ENCODE results near the gene FRMD5.

FRMD5 gene

DNA sequence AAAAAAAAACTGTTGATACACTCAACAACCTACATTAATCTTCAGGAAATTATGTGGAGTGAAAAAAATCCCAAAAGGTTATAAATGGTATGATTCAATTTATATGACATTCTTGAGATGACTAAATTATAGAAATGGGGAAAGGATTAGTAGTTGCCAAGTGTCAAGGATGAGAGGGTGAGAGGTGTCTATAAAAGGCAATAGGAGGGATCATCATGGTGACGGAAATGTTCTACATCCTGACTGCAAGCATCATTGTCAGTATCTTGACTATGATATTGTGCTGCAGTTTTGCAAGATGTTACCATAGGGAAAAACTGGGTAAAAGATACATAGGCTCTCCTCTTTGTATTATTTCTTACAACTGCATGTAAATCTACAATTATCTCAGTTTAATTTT lies 125.6 kb downstream of the FRMD5 start:
- H2AK5ac ChIP-seq (ENCODE audit: low read length, severe bottlenecking) = no peak overlapping the region
- H2BK5ac ChIP-seq (ENCODE audit: low read depth, low read length, poor library complexity, severe bottlenecking) = no peak overlapping the region
- no peak overlapping the region for H3K23ac ChIP-seq (ENCODE audit: low read length in 2 of 2)
- 94% methylated on average over 1 of the region's 1 CpG for WGBS
- no peaks in the 10 kb centered on the region for H3K36me3 ChIP-seq (ENCODE audit: control insufficient read depth in 1 of 2, insufficient read depth in 2 of 2, low read depth in 1 of 2, low read length in 2 of 2)
- no peak overlapping the region for H3K9ac ChIP-seq (ENCODE audit: low read length)
- peaks cover 7% of the 10 kb centered on the region for H3K79me1 ChIP-seq (replicated peaks; ENCODE audit: low read length, poor library complexity, severe bottlenecking)
- no peak overlapping the region for H3K14ac ChIP-seq (ENCODE audit: low read length in 2 of 2)
- no peak for DNase-seq
- H2BK15ac ChIP-seq (ENCODE audit: low read depth, poor library complexity, severe bottlenecking) = no peak overlapping the region
- H2BK12ac ChIP-seq (ENCODE audit: low read length in 2 of 2) = no peak overlapping the region
- H2BK120ac ChIP-seq (ENCODE audit: low read depth, low read length) = no peak overlapping the region
- no peaks in the 10 kb centered on the region for H3K4me1 ChIP-seq (ENCODE audit: control insufficient read depth, insufficient read depth, low read depth, low read length)
- no peaks in the 10 kb centered on the region for H3K27me3 ChIP-seq (ENCODE audit: control insufficient read depth in 1 of 2, insufficient read depth in 1 of 2, low read length in 2 of 2)
- no peak overlapping the region for H3K4ac ChIP-seq (ENCODE audit: low read depth in 1 of 2, low read length in 2 of 2)
- H3K27ac ChIP-seq (ENCODE audit: low read length, poor library complexity, severe bottlenecking) = no peak overlapping the region
- no peak overlapping the region for H4K91ac ChIP-seq (ENCODE audit: low read length)
- H3K18ac ChIP-seq (ENCODE audit: low read depth in 1 of 2, low read length in 2 of 2) = no peak overlapping the region
- H2AFZ ChIP-seq (ENCODE audit: low read depth, low read length) = no peak overlapping the region
- no peak overlapping the region for H4K8ac ChIP-seq (ENCODE audit: low read length)
- no peak overlapping the region for H3K4me2 ChIP-seq (ENCODE audit: low read length, poor library complexity, severe bottlenecking)
- H3K4me3 ChIP-seq (ENCODE audit: insufficient read depth in 1 of 2, low read depth in 1 of 2, low read length in 2 of 2) = no peak overlapping the region
- no peaks in the 10 kb centered on the region for H3K9me3 ChIP-seq (ENCODE audit: control insufficient read depth, low read length)

DNA sequence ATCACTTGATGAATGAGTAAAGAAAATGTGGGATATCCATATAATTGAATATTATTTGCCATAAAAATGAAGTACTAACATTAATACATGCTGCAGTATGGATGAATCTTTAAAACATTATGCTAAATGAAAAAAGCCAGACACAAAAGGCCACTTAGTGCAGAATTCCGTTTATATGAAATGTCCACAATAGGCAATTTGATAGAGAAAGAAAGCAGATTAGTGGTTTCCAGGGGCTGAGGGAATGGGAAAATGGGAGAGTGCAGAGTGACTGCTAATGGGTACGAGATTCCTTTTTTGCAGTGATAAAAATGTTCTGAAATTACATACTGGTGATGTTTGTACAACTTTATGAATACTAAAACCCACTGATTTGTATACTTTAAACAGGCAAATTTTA lies 126.7 kb downstream of the FRMD5 start:
- H3K27me3 ChIP-seq (ENCODE audit: control insufficient read depth in 1 of 2, insufficient read depth in 1 of 2, low read length in 2 of 2) = no peaks in the 10 kb centered on the region
- H3K4ac ChIP-seq (ENCODE audit: low read depth in 1 of 2, low read length in 2 of 2) = no peak overlapping the region
- no peaks in the 10 kb centered on the region for H3K9me3 ChIP-seq (ENCODE audit: control insufficient read depth, low read length)
- no peak overlapping the region for H2AFZ ChIP-seq (ENCODE audit: low read depth, low read length)
- no peak overlapping the region for H4K91ac ChIP-seq (ENCODE audit: low read length)
- no peak overlapping the region for H3K4me2 ChIP-seq (ENCODE audit: low read length, poor library complexity, severe bottlenecking)
- H3K14ac ChIP-seq (ENCODE audit: low read length in 2 of 2) = no peak overlapping the region
- no peak overlapping the region for H2BK120ac ChIP-seq (ENCODE audit: low read depth, low read length)
- no peak overlapping the region for H3K23ac ChIP-seq (ENCODE audit: low read length in 2 of 2)
- H3K27ac ChIP-seq (ENCODE audit: low read length, poor library complexity, severe bottlenecking) = no peak overlapping the region
- H3K4me1 ChIP-seq (ENCODE audit: control insufficient read depth, insufficient read depth, low read depth, low read length) = no peaks in the 10 kb centered on the region
- H3K36me3 ChIP-seq (ENCODE audit: control insufficient read depth in 1 of 2, insufficient read depth in 2 of 2, low read depth in 1 of 2, low read length in 2 of 2) = no peaks in the 10 kb centered on the region
- WGBS = 87% methylated on average over 1 of the region's 2 CpGs
- no peak for DNase-seq
- H3K18ac ChIP-seq (ENCODE audit: low read depth in 1 of 2, low read length in 2 of 2) = no peak overlapping the region
- H3K4me3 ChIP-seq (ENCODE audit: insufficient read depth in 1 of 2, low read depth in 1 of 2, low read length in 2 of 2) = no peak overlapping the region
- peaks cover 9% of the 10 kb centered on the region for H3K79me1 ChIP-seq (replicated peaks; ENCODE audit: low read length, poor library complexity, severe bottlenecking)
- no peak overlapping the region for H2BK12ac ChIP-seq (ENCODE audit: low read length in 2 of 2)
- H3K9ac ChIP-seq (ENCODE audit: low read length) = no peak overlapping the region
- H2BK15ac ChIP-seq (ENCODE audit: low read depth, poor library complexity, severe bottlenecking) = no peak overlapping the region
- no peak overlapping the region for H2BK5ac ChIP-seq (ENCODE audit: low read depth, low read length, poor library complexity, severe bottlenecking)
- H4K8ac ChIP-seq (ENCODE audit: low read length) = no peak overlapping the region
- H2AK5ac ChIP-seq (ENCODE audit: low read length, severe bottlenecking) = no peak overlapping the region

DNA sequence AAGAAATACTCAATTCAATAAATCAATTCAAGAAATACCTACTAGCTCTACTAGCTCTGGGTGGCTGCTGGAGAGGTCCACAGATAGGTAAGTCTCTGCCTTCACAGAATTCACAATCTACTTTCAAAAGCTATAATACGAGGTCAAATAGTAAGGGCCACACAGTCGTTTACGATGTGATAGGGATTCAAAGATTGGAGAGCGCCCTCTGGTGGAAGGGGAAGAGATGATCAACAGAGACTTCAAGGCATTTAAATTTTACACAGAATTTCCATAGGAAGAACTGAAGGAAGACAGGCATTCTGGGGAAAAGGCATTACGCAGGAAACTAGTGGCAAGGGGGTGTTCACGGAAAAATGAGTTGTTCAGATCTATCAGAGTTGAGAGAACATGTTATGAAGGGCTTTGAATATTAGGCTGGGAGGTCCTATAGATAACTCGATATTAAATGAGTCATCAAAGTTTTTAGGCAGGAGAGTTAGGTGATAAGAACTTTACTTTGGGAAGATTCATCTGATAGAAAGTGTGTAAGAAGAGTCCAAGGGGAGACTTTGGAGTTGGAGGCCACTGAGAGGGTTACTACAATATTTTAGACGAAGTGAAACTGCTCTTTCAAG lies 128.8 kb downstream of the FRMD5 start:
- peak overlapping the region; percentile 74 for H3K9ac ChIP-seq (ENCODE audit: low read length)
- H4K8ac ChIP-seq (ENCODE audit: low read length) = no peak overlapping the region
- H2BK15ac ChIP-seq (ENCODE audit: low read depth, poor library complexity, severe bottlenecking) = no peak overlapping the region
- no peak overlapping the region for H3K27ac ChIP-seq (ENCODE audit: low read length, poor library complexity, severe bottlenecking)
- H3K18ac ChIP-seq (ENCODE audit: low read depth in 1 of 2, low read length in 2 of 2) = no peak overlapping the region
- H3K4me3 ChIP-seq (ENCODE audit: insufficient read depth in 1 of 2, low read depth in 1 of 2, low read length in 2 of 2) = peak overlapping the region in 1 of 2 experiments; percentile 45
- peak; percentile 69 for DNase-seq
- H3K79me1 ChIP-seq (replicated peaks; ENCODE audit: low read length, poor library complexity, severe bottlenecking) = peaks cover 8% of the 10 kb centered on the region
- H2AK5ac ChIP-seq (ENCODE audit: low read length, severe bottlenecking) = no peak overlapping the region
- H4K91ac ChIP-seq (ENCODE audit: low read length) = no peak overlapping the region
- no peaks in the 10 kb centered on the region for H3K27me3 ChIP-seq (ENCODE audit: control insufficient read depth in 1 of 2, insufficient read depth in 1 of 2, low read length in 2 of 2)
- H2BK5ac ChIP-seq (ENCODE audit: low read depth, low read length, poor library complexity, severe bottlenecking) = no peak overlapping the region
- no peak overlapping the region for H2AFZ ChIP-seq (ENCODE audit: low read depth, low read length)
- no peaks in the 10 kb centered on the region for H3K4me1 ChIP-seq (ENCODE audit: control insufficient read depth, insufficient read depth, low read depth, low read length)
- H3K36me3 ChIP-seq (ENCODE audit: control insufficient read depth in 1 of 2, insufficient read depth in 2 of 2, low read depth in 1 of 2, low read length in 2 of 2) = no peaks in the 10 kb centered on the region
- no peak overlapping the region for H3K23ac ChIP-seq (ENCODE audit: low read length in 2 of 2)
- WGBS = 21% methylated on average over 8 of the region's 8 CpGs
- H3K9me3 ChIP-seq (ENCODE audit: control insufficient read depth, low read length) = no peaks in the 10 kb centered on the region
- no peak overlapping the region for H2BK120ac ChIP-seq (ENCODE audit: low read depth, low read length)
- no peak overlapping the region for H3K4ac ChIP-seq (ENCODE audit: low read depth in 1 of 2, low read length in 2 of 2)
- H3K4me2 ChIP-seq (ENCODE audit: low read length, poor library complexity, severe bottlenecking) = no peak overlapping the region
- no peak overlapping the region for H2BK12ac ChIP-seq (ENCODE audit: low read length in 2 of 2)
- no peak overlapping the region for H3K14ac ChIP-seq (ENCODE audit: low read length in 2 of 2)

DNA sequence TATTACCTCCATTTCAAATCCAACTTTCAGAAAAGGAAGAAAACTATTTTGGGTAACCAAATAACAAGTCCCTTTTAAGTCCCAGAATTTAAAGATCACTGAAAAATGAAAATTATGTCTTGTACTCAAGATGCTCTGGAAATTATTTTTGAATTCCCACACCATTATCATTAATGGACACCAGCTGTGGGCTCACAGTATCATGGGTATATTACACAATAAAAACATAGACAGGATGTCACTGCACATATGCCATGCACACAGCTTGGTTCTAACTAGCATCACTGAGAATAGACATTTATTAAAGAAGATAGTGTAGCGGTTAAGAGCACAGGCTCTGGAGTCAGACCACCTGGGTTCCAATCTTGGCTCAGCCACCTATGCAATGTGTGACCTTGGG lies 130.4 kb downstream of the FRMD5 start:
- 88% methylated on average over 1 of the region's 1 CpG for WGBS

More for the DNA sequence above, 130.4 kb downstream of the FRMD5 start:
- H3K23ac ChIP-seq (ENCODE audit: low read length in 2 of 2) = no peak overlapping the region
- H3K4ac ChIP-seq (ENCODE audit: low read depth in 1 of 2, low read length in 2 of 2) = no peak overlapping the region
- DNase-seq = no peak
- H3K14ac ChIP-seq (ENCODE audit: low read length in 2 of 2) = no peak overlapping the region
- no peak overlapping the region for H2AFZ ChIP-seq (ENCODE audit: low read depth, low read length)
- no peak overlapping the region for H2BK5ac ChIP-seq (ENCODE audit: low read depth, low read length, poor library complexity, severe bottlenecking)
- no peaks in the 10 kb centered on the region for H3K4me1 ChIP-seq (ENCODE audit: control insufficient read depth, insufficient read depth, low read depth, low read length)
- no peak overlapping the region for H3K18ac ChIP-seq (ENCODE audit: low read depth in 1 of 2, low read length in 2 of 2)
- H3K4me2 ChIP-seq (ENCODE audit: low read length, poor library complexity, severe bottlenecking) = no peak overlapping the region
- H3K27ac ChIP-seq (ENCODE audit: low read length, poor library complexity, severe bottlenecking) = no peak overlapping the region
- H3K36me3 ChIP-seq (ENCODE audit: control insufficient read depth in 1 of 2, insufficient read depth in 2 of 2, low read depth in 1 of 2, low read length in 2 of 2) = no peaks in the 10 kb centered on the region
- H3K4me3 ChIP-seq (ENCODE audit: insufficient read depth in 1 of 2, low read depth in 1 of 2, low read length in 2 of 2) = no peak overlapping the region
- no peak overlapping the region for H4K8ac ChIP-seq (ENCODE audit: low read length)
- H4K91ac ChIP-seq (ENCODE audit: low read length) = no peak overlapping the region
- no peak overlapping the region for H2BK120ac ChIP-seq (ENCODE audit: low read depth, low read length)
- no peak overlapping the region for H2BK15ac ChIP-seq (ENCODE audit: low read depth, poor library complexity, severe bottlenecking)
- H3K79me1 ChIP-seq (replicated peaks; ENCODE audit: low read length, poor library complexity, severe bottlenecking) = peaks cover 5% of the 10 kb centered on the region
- no peak overlapping the region for H2BK12ac ChIP-seq (ENCODE audit: low read length in 2 of 2)
- no peaks in the 10 kb centered on the region for H3K27me3 ChIP-seq (ENCODE audit: control insufficient read depth in 1 of 2, insufficient read depth in 1 of 2, low read length in 2 of 2)
- no peak overlapping the region for H3K9ac ChIP-seq (ENCODE audit: low read length)
- no peaks in the 10 kb centered on the region for H3K9me3 ChIP-seq (ENCODE audit: control insufficient read depth, low read length)
- no peak overlapping the region for H2AK5ac ChIP-seq (ENCODE audit: low read length, severe bottlenecking)

Measured in mesenchymal stem cell (in vitro differentiated cells and primary cell).